Stimulated activated memory B cell treated with anti-CD40 and anti-IgM and Interleukin-4, amounts not matched to agents 10 μg/mL and 1 μg/mL and 100 μg/mL, for 72 hours (primary cell): ENCODE results near the gene ADAMTS9.

Experiments used
- ATAC-seq: fragments of 150-1000 bp; cut with Tn5 transposase; 2 replicates; pipeline ENCODE4 v1.10.0; 2021
- H3K27ac Mint-ChIP-seq: one replicate; pipeline ENCODE4 v1.8.0; 2022; ENCODE audit warnings: mild to moderate bottlenecking, mixed read lengths
- H3K27me3 Mint-ChIP-seq: one replicate; pipeline ENCODE4 v1.8.0; 2022; ENCODE audit warnings: mixed read lengths
- H3K36me3 Mint-ChIP-seq: one replicate; pipeline ENCODE4 v1.8.0; 2022; ENCODE audit warnings: mixed read lengths
- H3K4me1 Mint-ChIP-seq: one replicate; pipeline ENCODE4 v1.8.0; 2022; ENCODE audit warnings: mixed read lengths
- H3K4me3 Mint-ChIP-seq: one replicate; pipeline ENCODE4 v1.8.0; 2022; ENCODE audit warnings: mild to moderate bottlenecking, moderate library complexity, mixed read lengths
- H3K9me3 Mint-ChIP-seq: one replicate; pipeline ENCODE4 v1.8.0; 2022; ENCODE audit warnings: mixed read lengths

ADAMTS9 gene, protein sequence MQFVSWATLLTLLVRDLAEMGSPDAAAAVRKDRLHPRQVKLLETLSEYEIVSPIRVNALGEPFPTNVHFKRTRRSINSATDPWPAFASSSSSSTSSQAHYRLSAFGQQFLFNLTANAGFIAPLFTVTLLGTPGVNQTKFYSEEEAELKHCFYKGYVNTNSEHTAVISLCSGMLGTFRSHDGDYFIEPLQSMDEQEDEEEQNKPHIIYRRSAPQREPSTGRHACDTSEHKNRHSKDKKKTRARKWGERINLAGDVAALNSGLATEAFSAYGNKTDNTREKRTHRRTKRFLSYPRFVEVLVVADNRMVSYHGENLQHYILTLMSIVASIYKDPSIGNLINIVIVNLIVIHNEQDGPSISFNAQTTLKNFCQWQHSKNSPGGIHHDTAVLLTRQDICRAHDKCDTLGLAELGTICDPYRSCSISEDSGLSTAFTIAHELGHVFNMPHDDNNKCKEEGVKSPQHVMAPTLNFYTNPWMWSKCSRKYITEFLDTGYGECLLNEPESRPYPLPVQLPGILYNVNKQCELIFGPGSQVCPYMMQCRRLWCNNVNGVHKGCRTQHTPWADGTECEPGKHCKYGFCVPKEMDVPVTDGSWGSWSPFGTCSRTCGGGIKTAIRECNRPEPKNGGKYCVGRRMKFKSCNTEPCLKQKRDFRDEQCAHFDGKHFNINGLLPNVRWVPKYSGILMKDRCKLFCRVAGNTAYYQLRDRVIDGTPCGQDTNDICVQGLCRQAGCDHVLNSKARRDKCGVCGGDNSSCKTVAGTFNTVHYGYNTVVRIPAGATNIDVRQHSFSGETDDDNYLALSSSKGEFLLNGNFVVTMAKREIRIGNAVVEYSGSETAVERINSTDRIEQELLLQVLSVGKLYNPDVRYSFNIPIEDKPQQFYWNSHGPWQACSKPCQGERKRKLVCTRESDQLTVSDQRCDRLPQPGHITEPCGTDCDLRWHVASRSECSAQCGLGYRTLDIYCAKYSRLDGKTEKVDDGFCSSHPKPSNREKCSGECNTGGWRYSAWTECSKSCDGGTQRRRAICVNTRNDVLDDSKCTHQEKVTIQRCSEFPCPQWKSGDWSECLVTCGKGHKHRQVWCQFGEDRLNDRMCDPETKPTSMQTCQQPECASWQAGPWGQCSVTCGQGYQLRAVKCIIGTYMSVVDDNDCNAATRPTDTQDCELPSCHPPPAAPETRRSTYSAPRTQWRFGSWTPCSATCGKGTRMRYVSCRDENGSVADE (N-terminal part only)

GRCh38 chr3:64687781-64688604, at the start of gene ADAMTS9:
TSS of gene ADAMTS9 (minus strand) at chr3:64688000. CDS start at chr3:64687657, 343 bp downstream.
- peak; percentile 31 for ATAC-seq
- H3K36me3 Mint-ChIP-seq = peaks cover 6% of the 10 kb centered on the region
- peaks cover 3% of the 10 kb centered on the region for H3K9me3 Mint-ChIP-seq
- no peak within 1 kb of the TSS for H3K27ac Mint-ChIP-seq
- peak within 1 kb of the TSS; percentile 2 for H3K4me3 Mint-ChIP-seq
- peaks cover 51% of the 10 kb centered on the region for H3K27me3 Mint-ChIP-seq
- H3K4me1 Mint-ChIP-seq = peaks cover 17% of the 10 kb centered on the region

DNA sequence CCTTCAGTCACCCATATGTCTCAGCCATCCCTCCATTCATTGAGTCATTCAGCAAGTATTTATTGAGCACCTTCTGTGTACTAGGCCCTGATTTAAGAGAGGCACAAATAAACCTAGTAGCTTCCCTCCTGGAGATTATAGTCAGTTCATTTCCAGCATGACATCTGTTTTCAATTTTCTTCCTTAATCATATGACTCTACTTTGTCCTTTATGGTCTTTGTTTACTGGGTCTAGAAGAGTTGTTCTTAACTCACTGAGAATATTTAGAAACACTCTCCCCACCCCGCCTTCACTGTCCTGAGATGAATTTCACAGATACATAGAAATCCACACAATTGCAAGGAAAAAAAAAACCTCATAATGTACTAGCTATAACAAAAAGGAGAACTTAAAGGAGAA, 44.8 kb upstream of the ADAMTS9 start:
- Mint-ChIP-seq H3K27me3 (no peaks in the 10 kb centered on the region), H3K4me1 (no peaks in the 10 kb centered on the region), H3K36me3 (no peaks in the 10 kb centered on the region), H3K9me3 (peaks cover 19% of the 10 kb centered on the region), H3K27ac (no peak overlapping the region), H3K4me3 (no peak overlapping the region)
- no peak for ATAC-seq

DNA sequence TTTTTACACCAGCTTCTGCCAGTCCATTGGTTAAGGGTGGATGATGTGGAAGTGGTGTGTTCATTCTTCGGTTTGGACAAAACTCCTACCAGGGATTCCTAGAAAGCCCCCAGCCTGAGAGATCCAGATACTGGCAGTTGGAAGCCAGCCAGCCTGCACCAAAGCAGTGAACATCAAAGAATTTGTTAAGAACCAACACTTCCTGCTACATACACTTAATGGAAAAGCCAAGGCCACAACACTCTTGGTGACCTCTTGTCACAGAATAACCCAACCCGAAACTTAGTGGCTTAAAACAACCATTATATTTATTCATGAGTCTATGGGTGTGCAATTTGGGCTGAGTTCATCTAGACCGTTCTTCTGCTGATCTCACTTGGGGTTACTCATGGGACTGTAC, 42.9 kb upstream of the ADAMTS9 start:
- peaks cover 19% of the 10 kb centered on the region for H3K9me3 Mint-ChIP-seq
- H3K4me3 Mint-ChIP-seq = no peak overlapping the region
- ATAC-seq = no peak
- H3K27ac Mint-ChIP-seq = no peak overlapping the region
- no peaks in the 10 kb centered on the region for H3K4me1 Mint-ChIP-seq
- no peaks in the 10 kb centered on the region for H3K27me3 Mint-ChIP-seq
- H3K36me3 Mint-ChIP-seq = no peaks in the 10 kb centered on the region

DNA sequence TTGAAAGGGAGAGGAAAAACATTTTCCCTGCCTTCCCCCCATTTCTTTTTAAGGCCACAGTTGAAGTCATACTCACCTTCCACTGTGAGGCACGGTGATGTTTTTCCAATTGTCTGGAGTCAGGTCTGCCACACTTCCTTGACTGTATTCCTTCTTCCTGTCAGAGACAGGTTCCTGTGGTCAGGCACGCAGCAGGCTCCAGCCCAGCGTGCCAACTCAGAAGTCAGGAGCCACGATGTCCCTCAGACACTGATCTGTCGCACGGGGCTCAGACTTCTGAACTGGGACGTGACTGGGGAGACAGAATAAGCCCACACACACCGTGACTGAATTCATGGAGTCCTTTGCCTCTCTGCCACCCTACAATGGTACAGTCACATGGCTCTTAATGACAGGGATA, 41.2 kb upstream of the ADAMTS9 start:
- Mint-ChIP-seq H3K4me1 (no peaks in the 10 kb centered on the region), H3K27me3 (no peaks in the 10 kb centered on the region), H3K36me3 (no peaks in the 10 kb centered on the region), H3K27ac (no peak overlapping the region), H3K4me3 (no peak overlapping the region), H3K9me3 (peaks cover 11% of the 10 kb centered on the region)
- peak; percentile 18 for ATAC-seq

DNA sequence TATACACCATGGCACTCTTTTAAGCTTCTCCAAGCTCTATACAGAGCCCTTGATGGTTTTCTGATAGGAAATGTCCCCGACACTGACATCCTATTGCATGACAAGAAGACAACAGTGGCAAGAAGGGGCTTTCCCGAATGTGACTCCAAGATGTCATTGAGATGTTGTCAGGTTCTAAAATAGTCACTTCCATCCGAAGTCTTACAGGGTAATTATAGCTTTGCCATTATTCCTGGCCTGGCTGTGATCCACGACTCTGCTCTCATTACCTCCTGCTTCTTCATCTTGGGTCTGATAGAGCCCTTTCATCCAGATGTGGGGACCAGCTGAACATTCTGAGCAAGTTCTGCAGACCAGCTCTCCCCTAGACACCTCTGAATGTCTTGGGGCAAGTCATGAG, 40.6 kb upstream of the ADAMTS9 start:
- H3K4me3 Mint-ChIP-seq = no peak overlapping the region
- no peak for ATAC-seq
- H3K27me3 Mint-ChIP-seq = no peaks in the 10 kb centered on the region
- H3K27ac Mint-ChIP-seq = no peak overlapping the region
- H3K9me3 Mint-ChIP-seq = peaks cover 6% of the 10 kb centered on the region
- H3K36me3 Mint-ChIP-seq = no peaks in the 10 kb centered on the region
- H3K4me1 Mint-ChIP-seq = no peaks in the 10 kb centered on the region

DNA sequence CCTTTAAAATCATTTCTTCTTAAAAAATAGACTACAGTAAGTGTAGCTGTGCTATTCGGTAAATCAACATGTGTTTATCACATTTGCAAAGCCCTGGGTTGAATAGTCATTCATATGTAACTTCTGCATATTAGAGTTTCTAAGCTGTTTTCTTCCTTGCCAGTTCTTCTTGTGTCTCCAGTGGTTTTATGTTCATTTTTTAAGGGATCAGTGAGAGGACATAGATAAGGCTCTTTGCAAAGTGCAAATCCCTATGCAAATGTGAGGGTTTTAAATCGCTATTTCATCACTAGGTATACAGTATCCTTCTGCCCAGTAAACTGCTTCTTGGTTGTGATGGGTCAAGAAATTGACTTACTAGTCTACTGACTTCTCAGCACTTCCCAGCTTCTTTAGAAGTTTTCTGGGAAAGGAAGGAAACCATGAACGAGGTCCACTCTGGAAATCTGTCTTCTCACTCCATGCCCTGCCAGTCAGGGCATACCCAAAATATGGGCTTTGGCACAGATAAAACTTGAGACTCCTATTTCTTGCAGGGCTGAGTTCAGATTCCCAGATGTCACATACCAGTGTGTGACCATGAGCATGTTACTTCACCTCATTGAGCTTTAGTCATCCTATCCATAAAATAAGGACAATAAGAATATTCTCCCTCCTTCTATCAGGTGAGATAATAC, 38.8 kb upstream of the ADAMTS9 start:
- no peak for ATAC-seq
- Mint-ChIP-seq H3K4me1 (no peaks in the 10 kb centered on the region), H3K4me3 (no peak overlapping the region), H3K27me3 (no peaks in the 10 kb centered on the region), H3K27ac (no peak overlapping the region), H3K9me3 (peaks cover 3% of the 10 kb centered on the region), H3K36me3 (no peaks in the 10 kb centered on the region)

GRCh38 chr3:64718976-64719375, 31.2 kb upstream of the ADAMTS9 start:
- Mint-ChIP-seq H3K4me3 (no peak overlapping the region), H3K27ac (no peak overlapping the region), H3K4me1 (no peaks in the 10 kb centered on the region), H3K9me3 (peaks cover 3% of the 10 kb centered on the region), H3K36me3 (no peaks in the 10 kb centered on the region), H3K27me3 (no peaks in the 10 kb centered on the region)
- ATAC-seq = no peak

- H3K27me3 Mint-ChIP-seq = no peaks in the 10 kb centered on the region
- H3K9me3 Mint-ChIP-seq = peaks cover 2% of the 10 kb centered on the region
These were observed 30.2 kb upstream of the ADAMTS9 start for GRCh38 chr3:64717872-64718613.

GRCh38 chr3:64717411-64717810, 29.6 kb upstream of the ADAMTS9 start:
- H3K4me1 Mint-ChIP-seq = no peaks in the 10 kb centered on the region
- no peak for ATAC-seq
- peaks cover 3% of the 10 kb centered on the region for H3K9me3 Mint-ChIP-seq
- no peak overlapping the region for H3K4me3 Mint-ChIP-seq
- no peak overlapping the region for H3K27ac Mint-ChIP-seq
- H3K36me3 Mint-ChIP-seq = no peaks in the 10 kb centered on the region
- H3K27me3 Mint-ChIP-seq = no peaks in the 10 kb centered on the region

More at GRCh38 chr3:64717872-64718613, 30.2 kb upstream of the ADAMTS9 start:
- no peaks in the 10 kb centered on the region for H3K4me1 Mint-ChIP-seq
- no peak for ATAC-seq
- no peaks in the 10 kb centered on the region for H3K36me3 Mint-ChIP-seq
- H3K4me3 Mint-ChIP-seq = no peak overlapping the region
- no peak overlapping the region for H3K27ac Mint-ChIP-seq

DNA sequence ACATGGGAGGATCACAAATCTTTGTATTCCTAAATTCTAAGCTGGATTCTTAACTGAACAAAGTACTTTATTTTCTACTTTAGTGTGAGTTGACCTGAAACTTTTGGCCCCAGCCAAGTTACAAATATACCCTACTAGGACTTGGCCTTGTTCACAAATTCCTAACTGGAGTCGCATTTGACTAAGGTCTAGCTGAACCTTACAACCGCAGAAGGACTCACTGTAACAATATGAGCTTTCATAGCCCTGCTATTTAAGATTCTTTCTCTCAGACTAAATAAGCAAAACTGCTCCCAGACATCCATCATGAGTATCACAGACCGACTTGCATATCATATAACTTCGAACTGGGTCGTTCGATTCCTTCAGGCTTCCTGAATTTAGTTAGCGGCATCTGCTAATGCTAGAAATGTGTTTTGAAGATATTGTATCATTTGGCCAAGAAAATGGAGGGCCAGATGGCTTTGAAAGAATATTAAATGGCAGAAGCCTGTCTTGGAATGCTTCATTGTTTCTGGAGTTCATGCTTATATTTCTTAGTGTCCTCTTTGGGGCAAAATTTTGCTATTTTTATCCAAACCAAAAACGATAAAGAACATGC, 28.4 kb upstream of the ADAMTS9 start:
- no peak for ATAC-seq
- Mint-ChIP-seq H3K27ac (no peak overlapping the region), H3K27me3 (no peaks in the 10 kb centered on the region), H3K4me1 (no peaks in the 10 kb centered on the region), H3K4me3 (no peak overlapping the region), H3K9me3 (peaks cover 3% of the 10 kb centered on the region), H3K36me3 (no peaks in the 10 kb centered on the region)

DNA sequence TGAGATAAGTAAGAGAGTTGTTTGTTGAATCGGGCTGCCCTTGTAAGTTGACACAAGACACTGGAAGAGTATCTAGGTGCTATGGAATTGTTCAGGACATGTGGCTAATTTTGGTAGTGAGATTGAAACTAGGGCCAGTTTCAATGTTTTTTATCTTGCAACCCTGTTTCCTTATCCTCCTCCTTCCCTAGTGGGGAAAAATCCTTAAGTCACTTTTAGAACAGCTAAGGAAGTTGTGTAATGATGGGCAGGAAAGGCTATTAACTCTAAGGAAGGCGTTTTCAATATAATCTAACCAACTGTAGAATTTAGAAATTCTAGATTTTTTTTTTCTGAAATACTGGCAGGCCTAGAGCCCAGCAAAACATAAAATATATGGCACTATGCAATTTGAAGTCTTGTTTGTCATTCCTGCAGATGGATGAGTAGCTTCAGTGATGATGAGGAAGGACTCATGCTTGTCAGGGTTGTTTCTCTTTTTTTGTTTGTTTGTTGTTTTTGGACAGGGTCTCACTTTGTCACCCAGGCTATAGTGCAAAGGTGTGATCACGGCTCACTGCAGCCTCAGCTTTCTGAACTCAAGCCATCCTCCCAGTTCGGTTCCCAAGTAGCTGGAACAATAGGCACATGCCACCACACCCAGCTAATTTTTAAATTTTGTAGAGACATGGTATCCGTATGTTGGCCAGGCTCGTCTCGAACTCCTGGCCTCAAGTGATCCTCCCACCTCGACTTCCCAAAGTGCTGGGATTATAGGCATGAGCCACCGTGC, 27.6 kb upstream of the ADAMTS9 start:
- no peaks in the 10 kb centered on the region for H3K27me3 Mint-ChIP-seq
- ATAC-seq = no peak
- H3K4me3 Mint-ChIP-seq = no peak overlapping the region

DNA sequence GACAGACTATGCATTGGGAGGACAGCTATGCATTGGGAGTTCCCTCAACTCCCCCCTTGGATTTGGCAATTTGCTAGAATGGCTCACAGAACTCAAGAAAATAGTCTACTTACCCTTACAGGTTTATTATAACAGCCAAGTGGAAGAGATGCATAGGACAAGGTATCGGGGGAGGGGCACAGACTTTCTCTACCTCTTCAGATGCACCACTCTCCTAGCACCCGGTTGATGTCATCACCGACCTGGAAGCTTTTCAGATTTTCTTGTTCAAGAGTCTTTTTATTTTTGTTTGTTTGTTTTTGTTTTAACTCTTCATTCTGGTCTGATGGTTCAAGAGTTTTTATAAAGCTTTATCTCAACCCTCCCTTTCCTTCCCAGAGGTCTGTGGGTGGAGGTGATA, 20.7 kb upstream of the ADAMTS9 start:
- ATAC-seq = no peak
- Mint-ChIP-seq H3K4me1 (no peaks in the 10 kb centered on the region), H3K27me3 (no peaks in the 10 kb centered on the region), H3K36me3 (no peaks in the 10 kb centered on the region), H3K9me3 (peaks cover 8% of the 10 kb centered on the region), H3K4me3 (no peak overlapping the region), H3K27ac (no peak overlapping the region)

More for the DNA sequence above, 27.6 kb upstream of the ADAMTS9 start:
- Mint-ChIP-seq H3K4me1 (no peaks in the 10 kb centered on the region), H3K9me3 (peaks cover 3% of the 10 kb centered on the region), H3K36me3 (no peaks in the 10 kb centered on the region), H3K27ac (no peak overlapping the region)

- Mint-ChIP-seq H3K27me3 (no peaks in the 10 kb centered on the region), H3K9me3 (peaks cover 5% of the 10 kb centered on the region), H3K36me3 (no peaks in the 10 kb centered on the region), H3K4me3 (no peak overlapping the region), H3K4me1 (no peaks in the 10 kb centered on the region), H3K27ac (no peak overlapping the region)
- ATAC-seq = no peak
These were observed 18.1 kb upstream of the ADAMTS9 start for GRCh38 chr3:64705946-64706345.
